ENCODE measurements around the gene ADI1. TPM values are rescaled to one million over a fixed set of nuclear protein-coding genes. Genes with fewer than 3 reads are reported as not detected.

ADI1 gene, protein sequence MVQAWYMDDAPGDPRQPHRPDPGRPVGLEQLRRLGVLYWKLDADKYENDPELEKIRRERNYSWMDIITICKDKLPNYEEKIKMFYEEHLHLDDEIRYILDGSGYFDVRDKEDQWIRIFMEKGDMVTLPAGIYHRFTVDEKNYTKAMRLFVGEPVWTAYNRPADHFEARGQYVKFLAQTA
- total RNA-seq, result 100 to 1,000 TPM in 1 of 8 experiments, 10 to 100 TPM in 4, 1 to 10 TPM in 3; 7.4 to 170 (median 17.1) TPM

DNA sequence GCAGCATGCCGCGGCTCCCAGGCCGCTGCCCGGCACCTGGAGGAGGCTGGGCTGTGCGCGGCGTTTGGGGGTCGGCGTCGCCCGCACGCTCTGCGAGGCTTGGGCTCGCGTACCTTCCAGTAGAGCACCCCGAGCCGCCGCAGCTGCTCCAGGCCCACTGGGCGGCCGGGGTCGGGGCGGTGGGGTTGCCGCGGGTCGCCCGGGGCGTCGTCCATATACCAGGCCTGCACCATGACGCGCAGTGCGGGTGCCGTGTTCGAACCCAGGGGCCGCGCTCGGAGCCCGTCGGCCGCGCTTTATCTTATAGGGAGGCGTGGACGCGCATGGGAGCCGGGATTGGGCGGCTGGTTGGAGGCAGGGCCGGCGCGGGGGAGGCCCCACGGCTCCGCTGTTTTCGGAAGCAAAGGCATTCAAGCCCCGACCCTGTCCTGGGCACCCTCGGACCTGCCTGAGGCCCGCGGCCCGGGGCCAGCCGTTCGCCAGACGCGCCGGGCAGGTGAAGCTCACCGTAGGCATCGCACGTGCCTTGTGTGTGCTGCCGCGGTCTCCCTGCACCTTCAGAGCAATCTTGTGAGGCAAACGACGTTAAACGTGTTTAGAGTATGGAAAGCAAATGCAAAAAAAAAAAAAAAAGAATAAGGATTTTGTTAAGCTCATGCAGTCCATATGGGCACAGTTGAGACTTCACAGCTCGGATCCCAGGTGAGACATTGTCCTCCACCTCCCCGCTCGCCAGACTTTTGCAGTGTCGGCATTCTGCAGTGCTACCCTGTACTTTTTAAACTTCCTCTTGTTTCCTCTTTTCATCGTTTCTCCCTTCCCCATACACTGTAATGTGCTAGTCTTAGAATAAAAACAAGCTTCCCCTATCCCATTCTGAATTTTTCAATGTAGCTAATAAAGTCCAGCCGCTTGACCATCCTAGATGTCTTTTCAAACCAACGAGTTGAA lies at the start of gene ADI1:
Gene ADI1 (minus strand): TSS at position 277 of the 951 bp plus-strand sequence. CDS start 44 bp downstream, at position 233.
- WGBS, 10 experiments, result 6 to 61% (median 24%) methylated on average over 1 to 22 of the region's 76 CpGs; no CpG with 5 or more reads in 1 of the 10 experiments
- Histone ChIP-seq H3K27ac (peak within 1 kb of the TSS; percentile 93 to 95), H3K4me3 (peak within 1 kb of the TSS; percentile 49 to 68 (median 61)), H3K4me1 (replicated peaks in 1 of 2) (peaks cover 15% of the 10 kb centered on the region in 2 donors)
- ATAC-seq (replicated peaks in 6 of 8), result peak; percentile 60 to 87 (median 70)
- in situ Hi-C loops (cut with MboI; ENCODE audit: low pct_unique_long_range_greater_than_20kb in 2 of 9, low sequenced_read_pairs in 9 of 9, unreplicated experiment in 9 of 9), result no loop called here

DNA sequence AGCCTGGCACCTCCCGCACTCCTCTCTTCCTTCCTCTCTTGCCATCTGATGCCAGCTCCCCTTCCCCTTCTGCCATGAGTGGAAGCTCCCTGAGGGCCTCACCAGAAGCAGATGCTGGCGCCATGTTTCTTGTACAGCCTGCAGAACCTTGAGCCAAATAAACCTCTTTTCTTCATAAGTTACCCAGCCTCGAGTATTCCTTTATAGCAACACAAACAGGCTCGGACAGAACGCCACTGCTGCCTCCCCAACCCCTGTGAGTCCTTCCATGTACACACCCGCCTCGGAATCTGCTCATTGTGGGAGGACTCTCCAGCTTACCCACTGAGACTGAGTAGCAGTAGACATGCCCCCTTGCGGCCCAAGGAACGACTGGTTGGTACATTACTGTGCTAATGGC lies 47.5 kb upstream of the ADI1 start:
- no peaks in the 10 kb centered on the region for H3K4me1 ChIP-seq (replicated peaks in 1 of 2)
- H3K27ac ChIP-seq, result no peak overlapping the region
- in situ Hi-C loops (cut with MboI; ENCODE audit: low pct_unique_long_range_greater_than_20kb in 2 of 9, low sequenced_read_pairs in 9 of 9, unreplicated experiment in 9 of 9), result no loop called here
- WGBS, 10 experiments, result 83 to 100% (median 100%) methylated on average over 1 to 6 of the region's 9 CpGs; no CpG with 5 or more reads in 3 of the 10 experiments
- H3K4me3 ChIP-seq, result no peak overlapping the region
- ATAC-seq (replicated peaks in 6 of 8), result no peak

DNA sequence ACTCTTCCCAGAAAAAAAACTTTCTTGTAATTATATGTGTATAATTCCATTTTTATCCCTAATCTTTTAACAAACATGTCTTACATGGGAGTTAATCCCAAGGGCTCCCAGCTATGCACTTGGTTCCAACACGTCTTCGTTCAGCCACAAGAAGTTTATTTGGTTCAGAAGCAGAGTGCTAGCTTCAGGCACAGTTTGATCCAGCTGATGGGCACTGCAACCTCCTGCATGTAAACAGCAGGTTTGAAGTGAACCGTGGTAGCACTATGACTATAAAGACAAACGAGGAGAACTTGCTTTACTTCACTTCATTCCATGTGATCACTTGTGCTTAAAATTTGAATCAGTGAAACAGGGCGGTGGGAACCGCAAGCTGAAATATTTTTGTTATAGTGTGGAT lies 45.8 kb upstream of the ADI1 start:
- 58 to 100% (median 99%) methylated on average over 1 to 6 of the region's 6 CpGs; no CpG with 5 or more reads in 2 of the 10 experiments for WGBS, 10 experiments
- H3K27ac ChIP-seq, result no peak overlapping the region
- H3K4me1 ChIP-seq (replicated peaks in 1 of 2), result no peaks in the 10 kb centered on the region
- in situ Hi-C loops (cut with MboI; ENCODE audit: low pct_unique_long_range_greater_than_20kb in 2 of 9, low sequenced_read_pairs in 9 of 9, unreplicated experiment in 9 of 9), result no loop called here
- H3K4me3 ChIP-seq, result no peak overlapping the region
- ATAC-seq (replicated peaks in 6 of 8), result no peak

DNA sequence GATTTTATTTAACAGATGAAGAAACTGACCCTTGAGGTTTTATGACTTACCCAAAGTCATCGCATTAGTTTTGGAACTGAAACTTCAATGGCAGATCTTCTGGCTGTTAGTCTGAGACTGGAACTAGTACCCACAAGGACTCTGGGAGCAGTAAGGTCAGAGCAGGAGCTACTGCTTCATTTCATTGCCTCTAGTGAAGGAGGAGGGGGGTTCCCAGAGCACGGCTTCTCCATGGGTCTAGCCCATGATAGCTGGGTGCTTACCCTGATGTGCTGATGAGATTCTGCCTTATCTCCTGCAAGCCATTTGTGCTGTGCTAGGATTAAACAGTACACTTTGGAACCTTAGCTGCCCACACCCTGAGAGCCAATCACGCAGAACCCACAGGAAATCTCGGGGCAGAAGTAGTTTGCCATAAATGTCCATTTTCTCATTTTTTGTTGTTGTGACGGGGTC lies 44.2 kb upstream of the ADI1 start:
- in situ Hi-C loops (cut with MboI; ENCODE audit: low pct_unique_long_range_greater_than_20kb in 2 of 9, low sequenced_read_pairs in 9 of 9, unreplicated experiment in 9 of 9), result no loop called here
- Histone ChIP-seq H3K4me1 (replicated peaks in 1 of 2) (peaks cover 0 to 6% of the 10 kb centered on the region in 2 donors), H3K4me3 (no peak overlapping the region), H3K27ac (no peak overlapping the region)
- no peak for ATAC-seq (replicated peaks in 6 of 8)
- 50 to 100% (median 100%) methylated on average over 1 to 5 of the region's 5 CpGs; no CpG with 5 or more reads in 2 of the 10 experiments for WGBS, 10 experiments

DNA sequence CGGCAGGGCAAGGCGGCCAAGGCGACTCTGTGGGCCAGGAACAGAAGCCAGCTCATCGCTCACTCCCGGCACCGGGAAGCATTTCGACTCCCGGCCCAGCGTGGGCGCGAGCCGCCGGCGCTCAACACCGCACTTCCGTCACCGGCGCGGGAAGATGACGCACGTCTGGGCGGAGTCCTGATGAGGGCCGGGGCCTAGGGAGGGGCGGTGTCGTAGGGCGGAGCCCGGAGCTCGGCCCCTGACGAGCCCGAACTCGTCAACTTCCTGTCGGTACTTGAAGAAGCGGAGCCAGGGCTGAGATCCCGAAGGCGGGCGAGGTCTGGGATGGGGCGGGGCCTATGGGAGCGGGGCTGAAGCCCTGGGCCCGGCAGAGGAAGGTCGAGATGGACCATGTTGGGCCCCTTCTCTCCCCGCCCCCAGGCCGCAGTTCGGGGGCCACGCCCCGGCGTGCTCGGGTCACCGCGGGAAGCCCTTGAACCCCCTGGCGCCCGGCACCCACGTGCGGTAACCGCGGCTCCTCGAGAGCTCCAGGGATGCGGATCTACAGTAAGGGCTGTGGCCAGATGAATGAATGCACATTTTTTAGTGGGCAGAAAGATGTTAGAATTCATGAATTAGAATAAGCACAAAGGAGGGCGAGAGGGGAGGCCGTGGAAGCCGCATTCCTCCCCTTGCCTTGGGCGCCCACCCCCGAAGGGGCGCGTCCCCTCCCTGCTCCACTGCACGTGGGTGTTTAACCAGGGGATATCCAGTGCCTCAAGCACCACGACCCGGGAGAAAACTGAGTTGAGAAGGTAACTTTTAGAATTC lies 39.1 kb upstream of the ADI1 start, which contains the start of gene RNASEH1:
Gene RNASEH1 (minus strand): TSS at position 129 of the 810 bp plus-strand sequence. CDS start 73 bp downstream, at position 56.
- peak; percentile 89 to 99 (median 98) for ATAC-seq (replicated peaks in 6 of 8)
- in situ Hi-C loops (cut with MboI; ENCODE audit: low pct_unique_long_range_greater_than_20kb in 2 of 9, low sequenced_read_pairs in 9 of 9, unreplicated experiment in 9 of 9), result no loop called here
- H3K4me1 ChIP-seq (replicated peaks in 1 of 2), result peaks cover 5 to 10% of the 10 kb centered on the region in 2 donors
- WGBS, 10 experiments, result 0 to 6% (median 3%) methylated on average over 3 to 12 of the region's 67 CpGs; no CpG with 5 or more reads in 7 of the 10 experiments
- H3K4me3 ChIP-seq, result peak within 1 kb of the TSS; percentile 68 to 98 (median 96)
- H3K27ac ChIP-seq, result peak within 1 kb of the TSS; percentile 85 to 93

DNA sequence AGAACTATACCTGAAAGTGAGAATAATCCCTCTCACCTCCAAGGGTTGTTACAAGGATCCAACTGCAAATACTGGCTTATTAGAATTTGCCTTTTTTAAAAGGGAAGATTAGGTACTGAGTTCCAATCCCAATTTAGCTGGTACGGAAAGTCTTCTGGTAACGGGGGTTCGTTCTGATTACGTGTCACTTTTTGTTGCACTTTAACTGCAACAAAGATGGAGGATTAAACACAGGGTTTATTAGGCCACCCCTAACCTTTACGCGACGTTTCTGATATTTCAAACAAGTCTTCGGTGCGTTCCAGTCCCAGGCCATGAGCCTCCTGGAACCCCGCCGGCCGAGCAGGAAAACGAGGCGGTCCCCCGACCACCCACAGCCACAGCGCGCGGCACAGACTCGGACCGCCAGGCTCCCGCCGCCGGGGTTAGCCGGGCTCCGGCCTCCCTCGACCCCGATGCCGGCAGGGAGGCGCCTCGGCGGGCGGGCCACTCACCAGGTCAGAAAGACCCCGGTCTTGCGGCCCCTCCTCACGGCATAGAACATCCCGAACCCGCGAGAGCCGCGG lies 38.4 kb upstream of the ADI1 start:
- H3K4me3 ChIP-seq, result peak overlapping the region; percentile 68 to 98 (median 96)
- peak overlapping the region; percentile 85 to 93 for H3K27ac ChIP-seq
- in situ Hi-C loops (cut with MboI; ENCODE audit: low pct_unique_long_range_greater_than_20kb in 2 of 9, low sequenced_read_pairs in 9 of 9, unreplicated experiment in 9 of 9), result no loop called here
- ATAC-seq (replicated peaks in 6 of 8), result peak in 4 of 8 experiments; percentile 3 to 41 (median 25)
- WGBS, 10 experiments, result 0 to 25% (median 1%) methylated on average over 1 to 16 of the region's 40 CpGs; no CpG with 5 or more reads in 2 of the 10 experiments
- peaks cover 5 to 10% of the 10 kb centered on the region in 2 donors for H3K4me1 ChIP-seq (replicated peaks in 1 of 2)

DNA sequence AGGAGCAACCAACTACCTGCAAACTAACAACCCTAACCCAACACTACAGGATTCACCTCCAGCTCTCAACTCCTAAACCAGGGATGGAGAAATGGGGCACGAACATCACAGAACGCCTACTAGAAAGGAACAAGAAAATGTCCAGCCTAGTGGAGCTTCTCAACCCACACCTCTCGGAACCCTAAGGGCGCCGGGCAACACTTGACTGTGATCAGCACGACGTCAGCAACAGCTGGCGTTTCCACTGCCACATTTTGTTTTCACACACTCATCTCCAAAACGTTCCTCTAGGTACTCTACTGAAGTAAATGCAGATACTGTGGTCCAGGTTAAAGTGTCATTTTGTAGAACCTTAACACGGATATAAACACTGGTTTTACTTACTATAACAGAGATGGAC lies 34.6 kb upstream of the ADI1 start:
- Histone ChIP-seq H3K4me1 (replicated peaks in 1 of 2) (peaks cover 5% of the 10 kb centered on the region in 2 donors), H3K27ac (no peak overlapping the region), H3K4me3 (no peak overlapping the region)
- WGBS, 10 experiments, result 67 to 100% (median 90%) methylated on average over 1 to 9 of the region's 10 CpGs; no CpG with 5 or more reads in 1 of the 10 experiments
- in situ Hi-C loops (cut with MboI; ENCODE audit: low pct_unique_long_range_greater_than_20kb in 2 of 9, low sequenced_read_pairs in 9 of 9, unreplicated experiment in 9 of 9), result no loop called here
- ATAC-seq (replicated peaks in 6 of 8), result no peak

DNA sequence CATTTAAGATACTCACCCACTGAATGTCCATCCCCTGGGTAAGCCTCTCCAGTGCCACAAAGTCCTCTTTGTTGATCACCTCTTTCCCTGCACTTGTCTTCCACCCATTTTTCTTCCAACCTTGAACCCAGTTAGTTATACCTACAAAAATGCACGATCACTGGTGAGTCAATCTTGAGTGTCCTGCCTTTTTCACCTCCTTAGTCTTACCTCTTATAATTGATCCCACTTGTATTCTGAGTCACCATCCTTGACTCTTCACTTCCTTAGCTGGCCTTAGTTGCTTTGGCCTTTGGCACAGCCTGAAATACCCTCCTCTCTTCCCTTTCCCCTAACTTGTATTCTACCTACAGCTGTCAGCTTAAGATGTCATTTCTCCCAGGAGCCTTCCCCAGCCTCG lies 28.6 kb upstream of the ADI1 start:
- in situ Hi-C loops (cut with MboI; ENCODE audit: low pct_unique_long_range_greater_than_20kb in 2 of 9, low sequenced_read_pairs in 9 of 9, unreplicated experiment in 9 of 9), result no loop called here
- H3K4me1 ChIP-seq (replicated peaks in 1 of 2), result no peaks in the 10 kb centered on the region
- no peak overlapping the region for H3K27ac ChIP-seq
- WGBS, 10 experiments, result 60 to 100% (median 100%) methylated on average over 1 to 2 of the region's 2 CpGs; no CpG with 5 or more reads in 1 of the 10 experiments
- no peak for ATAC-seq (replicated peaks in 6 of 8)
- H3K4me3 ChIP-seq, result no peak overlapping the region

DNA sequence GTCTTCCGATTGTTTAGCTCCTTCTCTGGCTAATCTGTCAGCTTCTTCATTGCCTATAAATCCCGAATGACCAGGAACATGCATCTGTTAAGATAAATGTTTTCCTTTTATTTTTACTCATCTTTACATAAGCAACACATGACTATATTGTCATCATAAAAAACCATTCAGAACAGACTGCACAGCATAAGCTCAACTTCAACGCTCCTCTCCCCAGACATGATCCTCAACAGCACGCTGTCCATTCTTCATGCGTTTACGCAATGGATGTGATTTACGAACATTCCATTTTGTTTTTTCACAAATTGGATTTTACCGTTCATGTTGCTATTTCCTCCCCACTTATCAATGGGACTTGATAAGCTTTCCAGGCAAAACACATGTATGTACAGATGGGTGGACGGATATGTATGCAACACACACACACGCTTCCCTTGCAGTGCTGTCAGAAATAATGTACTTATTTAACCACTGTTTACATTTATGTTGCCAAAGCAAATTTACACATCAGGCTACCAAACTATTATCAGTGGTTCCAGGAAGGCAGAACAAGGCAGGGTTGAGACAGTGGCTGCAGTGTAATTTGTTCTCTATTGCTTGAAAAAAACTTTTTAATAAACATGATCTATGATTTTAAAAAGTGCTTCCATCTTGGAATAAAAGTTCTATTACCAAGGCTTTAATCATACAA lies 26.6 kb upstream of the ADI1 start:
- 87 to 99% (median 94%) methylated on average over 4 to 10 of the region's 10 CpGs for WGBS, 10 experiments
- Histone ChIP-seq H3K4me1 (replicated peaks in 1 of 2) (no peaks in the 10 kb centered on the region), H3K4me3 (no peak overlapping the region), H3K27ac (no peak overlapping the region)
- in situ Hi-C loops (cut with MboI; ENCODE audit: low pct_unique_long_range_greater_than_20kb in 2 of 9, low sequenced_read_pairs in 9 of 9, unreplicated experiment in 9 of 9), result no loop called here
- ATAC-seq (replicated peaks in 6 of 8), result no peak

DNA sequence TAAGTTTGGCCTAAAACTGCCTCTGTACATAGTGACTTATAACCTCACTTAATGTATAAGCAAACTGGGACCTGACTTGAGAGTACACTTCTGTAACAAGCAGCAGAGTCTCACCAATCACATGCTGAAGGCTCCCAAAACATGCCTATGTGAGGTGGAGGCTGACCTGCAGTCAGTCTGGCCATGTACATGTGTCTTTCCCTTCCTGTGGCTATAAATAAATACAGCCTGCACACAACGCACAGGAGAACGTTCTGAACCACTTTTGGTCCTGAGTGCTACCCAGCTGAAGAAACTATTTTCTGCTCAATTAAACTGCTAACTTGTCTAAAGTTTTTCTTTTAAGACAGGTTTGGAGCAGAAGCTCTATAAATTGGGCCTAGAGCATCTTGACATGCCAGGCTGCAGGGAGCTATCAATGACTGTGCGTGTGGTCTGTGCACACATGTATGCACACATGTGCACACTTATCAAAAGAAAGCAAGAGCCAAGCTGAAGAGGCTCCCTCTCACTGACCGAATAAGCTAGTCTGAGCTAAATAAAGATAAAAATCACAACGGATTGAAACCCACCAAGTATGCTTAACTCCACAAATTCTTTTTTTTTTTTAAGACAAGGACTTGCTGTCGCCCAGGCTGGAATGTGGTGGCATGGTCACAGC lies 23.8 kb upstream of the ADI1 start:
- H3K27ac ChIP-seq, result no peak overlapping the region
- no peaks in the 10 kb centered on the region for H3K4me1 ChIP-seq (replicated peaks in 1 of 2)
- no peak for ATAC-seq (replicated peaks in 6 of 8)
- 45 to 97% (median 89%) methylated on average over 1 to 6 of the region's 6 CpGs; no CpG with 5 or more reads in 1 of the 10 experiments for WGBS, 10 experiments
- no peak overlapping the region for H3K4me3 ChIP-seq
- in situ Hi-C loops (cut with MboI; ENCODE audit: low pct_unique_long_range_greater_than_20kb in 2 of 9, low sequenced_read_pairs in 9 of 9, unreplicated experiment in 9 of 9), result no loop called here

DNA sequence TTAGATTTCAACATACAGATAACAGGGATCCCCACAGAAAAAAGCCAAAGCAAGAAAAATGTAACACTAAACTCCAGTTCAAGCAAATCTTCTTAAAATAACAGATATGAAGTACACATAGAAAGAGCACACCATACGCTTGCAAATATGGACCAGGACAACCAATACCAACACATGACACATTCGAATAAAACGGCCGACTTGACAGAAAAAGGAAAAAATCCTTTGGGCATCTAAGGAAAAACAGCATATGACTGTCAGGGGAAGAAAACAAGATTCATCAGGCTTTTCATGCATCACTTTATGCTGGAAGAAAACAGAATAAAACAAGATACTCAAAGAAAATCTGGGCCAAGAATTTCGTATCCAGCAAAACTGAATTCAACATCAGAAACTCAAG lies 22.8 kb upstream of the ADI1 start:
- in situ Hi-C loops (cut with MboI; ENCODE audit: low pct_unique_long_range_greater_than_20kb in 2 of 9, low sequenced_read_pairs in 9 of 9, unreplicated experiment in 9 of 9), result no loop called here
- no peak overlapping the region for H3K27ac ChIP-seq
- no peak for ATAC-seq (replicated peaks in 6 of 8)
- no peak overlapping the region for H3K4me3 ChIP-seq
- H3K4me1 ChIP-seq (replicated peaks in 1 of 2), result no peaks in the 10 kb centered on the region
- 91 to 100% (median 95%) methylated on average over 4 to 5 of the region's 5 CpGs for WGBS, 10 experiments

Data from motor neuron (in vitro differentiated cells).